ENCODE measurements around the gene TOMM70. TPM values are rescaled to one million over a fixed set of nuclear protein-coding genes. Genes with fewer than 3 reads are reported as not detected.

The TOMM70 gene
- total RNA-seq, 4 donors from 2014 or later: 55.3 to 61.5 (median 59.9) TPM

DNA sequence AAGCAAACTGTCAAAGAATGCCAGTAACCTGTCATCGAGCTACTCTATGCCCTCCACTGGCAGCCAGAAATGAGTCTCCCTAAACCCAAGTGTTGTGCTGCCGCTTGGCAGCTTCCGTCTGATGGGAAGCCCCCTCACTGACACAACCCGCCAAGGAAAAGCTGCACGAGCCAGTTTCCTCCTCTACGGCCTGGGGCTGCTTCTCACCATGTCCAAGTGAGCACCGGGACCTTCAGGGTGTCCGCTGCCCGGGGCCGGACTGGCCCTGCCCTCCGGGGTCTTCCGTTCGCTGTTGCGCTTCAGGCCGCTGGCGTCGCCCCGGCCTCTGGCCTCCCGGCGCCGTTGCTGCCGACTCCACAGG lies 490 bp downstream of the TOMM70 start:
- H3K27me3 ChIP-seq: no peaks in the 10 kb centered on the region
- no peak for TF ChIP-seq POLR2AphosphoS5 (IDR thresholded peaks at IDR 0.05)
- TF ChIP-seq POLR2A (IDR thresholded peaks at IDR 0.05): no peak
- TF ChIP-seq, protein P1, sequence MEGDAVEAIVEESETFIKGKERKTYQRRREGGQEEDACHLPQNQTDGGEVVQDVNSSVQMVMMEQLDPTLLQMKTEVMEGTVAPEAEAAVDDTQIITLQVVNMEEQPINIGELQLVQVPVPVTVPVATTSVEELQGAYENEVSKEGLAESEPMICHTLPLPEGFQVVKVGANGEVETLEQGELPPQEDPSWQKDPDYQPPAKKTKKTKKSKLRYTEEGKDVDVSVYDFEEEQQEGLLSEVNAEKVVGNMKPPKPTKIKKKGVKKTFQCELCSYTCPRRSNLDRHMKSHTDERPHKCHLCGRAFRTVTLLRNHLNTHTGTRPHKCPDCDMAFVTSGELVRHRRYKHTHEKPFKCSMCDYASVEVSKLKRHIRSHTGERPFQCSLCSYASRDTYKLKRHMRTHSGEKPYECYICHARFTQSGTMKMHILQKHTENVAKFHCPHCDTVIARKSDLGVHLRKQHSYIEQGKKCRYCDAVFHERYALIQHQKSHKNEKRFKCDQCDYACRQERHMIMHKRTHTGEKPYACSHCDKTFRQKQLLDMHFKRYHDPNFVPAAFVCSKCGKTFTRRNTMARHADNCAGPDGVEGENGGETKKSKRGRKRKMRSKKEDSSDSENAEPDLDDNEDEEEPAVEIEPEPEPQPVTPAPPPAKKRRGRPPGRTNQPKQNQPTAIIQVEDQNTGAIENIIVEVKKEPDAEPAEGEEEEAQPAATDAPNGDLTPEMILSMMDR (IDR thresholded peaks at IDR 0.05): no peak
- H3K36me3 ChIP-seq: no peaks in the 10 kb centered on the region
- ATAC-seq: no peak
- no peaks in the 10 kb centered on the region for H3K9me3 ChIP-seq
- H3K4me3 ChIP-seq: peak overlapping the region; percentile 86 to 92
- H3K4me1 ChIP-seq: peaks cover 9 to 69% (median 17%) of the 10 kb centered on the region in 3 donors
- peak overlapping the region; percentile 81 to 95 (median 94) for H3K27ac ChIP-seq
- WGBS, 2 donors (ENCODE audit: low coverage in 1 of 2): 0% methylated on average over 2 of the region's 22 CpGs; no CpG with 5 or more reads in 1 of the 2 donors

DNA sequence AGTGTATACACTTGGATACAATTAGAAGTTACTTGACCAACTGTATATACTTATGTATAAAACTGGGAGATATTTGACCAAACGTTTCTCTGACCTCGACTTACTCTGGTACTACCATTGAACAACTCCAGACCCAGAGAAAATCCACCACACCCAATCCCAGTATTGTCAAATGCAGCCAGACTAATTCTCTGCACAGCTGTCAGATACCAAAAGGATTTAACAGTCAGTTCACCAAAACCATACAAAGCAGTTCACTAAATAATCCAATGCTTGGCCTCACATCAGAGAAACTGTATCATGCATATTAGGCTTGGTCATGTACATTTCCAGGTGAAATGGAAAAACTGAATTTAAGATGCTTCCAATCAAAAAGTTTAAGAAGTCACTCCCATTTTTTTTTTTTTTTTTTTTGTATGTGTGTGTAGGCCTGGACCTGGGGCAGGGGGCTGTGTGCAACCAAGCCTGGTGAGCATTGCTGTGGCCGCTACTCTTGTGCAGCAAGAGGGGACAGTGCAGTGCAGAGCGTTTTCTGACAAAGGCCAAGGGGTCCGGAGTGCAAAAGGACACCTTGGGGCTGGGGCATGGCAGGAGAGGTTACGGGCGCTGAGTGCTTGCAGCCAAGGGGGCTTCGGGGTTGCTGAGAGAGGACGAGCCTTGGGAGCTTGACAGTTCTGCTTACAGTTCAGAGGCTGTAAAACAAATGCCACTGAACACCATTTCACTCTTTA lies 1.4 kb downstream of the TOMM70 start:
- no peak for ATAC-seq
- Histone ChIP-seq H3K4me3 (peak overlapping the region; percentile 86 to 92), H3K4me1 (peaks cover 9 to 69% (median 17%) of the 10 kb centered on the region in 3 donors), H3K27me3 (no peaks in the 10 kb centered on the region), H3K9me3 (no peaks in the 10 kb centered on the region), H3K27ac (peak overlapping the region in 2 of 4 donors; percentile 94), H3K36me3 (no peaks in the 10 kb centered on the region)
- TF ChIP-seq POLR2A (IDR thresholded peaks at IDR 0.05) (no peak), EP300 (IDR thresholded peaks at IDR 0.05) (no peak), POLR2AphosphoS5 (IDR thresholded peaks at IDR 0.05) (no peak)
- TF ChIP-seq, protein P1 (IDR thresholded peaks at IDR 0.05): no peak
- WGBS, 2 donors (ENCODE audit: low coverage in 1 of 2): 27 to 39% methylated on average over 8 to 9 of the region's 9 CpGs

DNA sequence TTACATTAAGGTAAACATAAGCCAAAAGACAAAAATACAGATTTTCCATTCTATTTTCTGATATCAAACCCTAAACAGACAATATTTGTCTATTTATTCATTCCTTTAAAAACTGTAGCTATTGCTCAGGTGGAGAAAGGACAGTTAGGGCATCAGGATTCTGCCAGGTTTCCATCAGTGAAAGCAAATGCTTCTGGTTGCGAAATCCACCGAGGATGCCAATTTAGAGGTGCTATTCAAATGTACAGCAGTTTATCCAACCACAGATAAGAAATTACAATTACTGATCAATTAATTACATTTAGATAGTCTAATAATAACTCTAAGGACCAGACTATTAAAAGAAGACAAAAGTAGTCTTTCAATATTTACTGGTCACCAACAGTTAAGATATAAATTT lies 3.9 kb downstream of the TOMM70 start:
- TF ChIP-seq EP300 (IDR thresholded peaks at IDR 0.05) (no peak), POLR2AphosphoS5 (IDR thresholded peaks at IDR 0.05) (no peak), POLR2A (IDR thresholded peaks at IDR 0.05) (no peak)
- TF ChIP-seq, protein P1 (IDR thresholded peaks at IDR 0.05): no peak
- WGBS, 2 donors (ENCODE audit: low coverage in 1 of 2): 83 to 89% methylated on average over 2 of the region's 2 CpGs
- no peak overlapping the region for H3K4me3 ChIP-seq
- H3K9me3 ChIP-seq: no peaks in the 10 kb centered on the region
- H3K27me3 ChIP-seq: no peaks in the 10 kb centered on the region
- peaks cover 6 to 45% (median 12%) of the 10 kb centered on the region in 3 donors for H3K4me1 ChIP-seq
- H3K36me3 ChIP-seq: no peaks in the 10 kb centered on the region
- no peak overlapping the region for H3K27ac ChIP-seq
- ATAC-seq: no peak

DNA sequence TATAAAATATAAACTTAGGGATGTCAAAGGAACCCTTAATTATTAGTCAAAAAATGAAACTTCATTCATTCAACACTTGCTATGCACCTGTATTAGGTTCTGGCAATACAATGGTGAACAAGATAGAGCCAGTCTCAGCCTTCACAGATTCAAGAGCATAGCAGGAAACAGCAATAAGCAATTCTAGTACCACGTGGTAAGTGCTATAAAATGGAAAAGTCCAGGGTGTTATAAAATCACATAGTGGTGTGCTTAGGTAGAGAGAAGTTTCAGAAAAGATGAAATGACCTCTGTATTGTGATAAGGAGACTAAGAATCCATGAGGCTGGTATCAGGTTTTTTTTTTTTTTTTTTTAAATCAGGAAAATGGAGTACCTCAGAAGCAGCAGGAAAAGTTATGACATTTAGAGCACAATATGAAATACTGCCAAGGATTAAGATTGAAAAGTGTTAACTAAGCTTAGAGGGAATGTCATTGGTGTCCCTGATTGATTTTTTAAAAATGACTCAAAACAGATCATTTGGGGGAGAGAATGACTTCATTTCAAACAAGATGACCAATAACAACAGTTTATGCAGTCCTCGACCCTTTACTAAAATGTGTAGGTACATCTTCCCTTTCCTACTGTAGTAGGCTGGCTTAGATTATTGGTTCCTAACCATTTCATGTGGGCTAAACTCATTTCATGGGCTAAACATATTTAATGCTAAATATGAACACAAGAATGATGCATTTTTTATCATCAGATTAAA lies 5.0 kb downstream of the TOMM70 start:
- Histone ChIP-seq H3K4me3 (no peak overlapping the region), H3K4me1 (peaks cover 6 to 44% (median 12%) of the 10 kb centered on the region in 3 donors), H3K9me3 (no peaks in the 10 kb centered on the region), H3K36me3 (no peaks in the 10 kb centered on the region), H3K27ac (no peak overlapping the region), H3K27me3 (no peaks in the 10 kb centered on the region)
- 61 to 72% methylated on average over 2 of the region's 2 CpGs for WGBS, 2 donors (ENCODE audit: low coverage in 1 of 2)
- TF ChIP-seq POLR2AphosphoS5 (IDR thresholded peaks at IDR 0.05) (no peak), POLR2A (IDR thresholded peaks at IDR 0.05) (no peak), EP300 (IDR thresholded peaks at IDR 0.05) (no peak)
- TF ChIP-seq, protein P1 (IDR thresholded peaks at IDR 0.05): no peak
- ATAC-seq: no peak
